CD4-positive, alpha-beta T cell treated with Interleukin-15 for 1 hour (primary cell): ENCODE measurements around the gene NSMF.
A peak's percentile ranks its signal among the peaks of the same experiment; 100 is the strongest.
"Not testable (repeated sequence)": the region's sequence is repeated elsewhere in the genome, so short reads cannot be mapped to it uniquely, and the experiment has no call there.

Experiments used
- DNase-seq: peaks from one replicate; pipeline ENCODE4 v3.0.0-alpha.2; 2020

NSMF gene

DNA sequence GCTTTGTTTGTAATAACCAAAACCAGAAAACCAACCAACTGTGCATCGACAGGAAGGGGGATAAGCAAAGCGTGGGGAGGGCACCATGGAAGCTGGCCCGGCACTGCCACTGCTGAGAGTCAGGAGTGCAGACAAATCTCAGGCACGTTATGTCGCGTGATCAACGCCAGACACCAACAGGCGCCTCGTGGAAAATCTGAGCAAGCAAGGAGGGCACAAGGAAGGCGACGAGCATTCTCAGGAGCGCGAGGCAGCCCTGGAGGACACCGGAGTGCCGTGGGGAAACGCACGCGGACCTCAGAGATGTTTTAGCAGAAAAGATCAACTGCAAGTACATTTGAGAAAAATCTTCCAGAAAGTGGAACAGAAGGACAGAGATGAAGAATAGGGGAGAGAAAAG is 15.1 kb upstream of the NSMF start:
- DNase-seq = no peak

DNA sequence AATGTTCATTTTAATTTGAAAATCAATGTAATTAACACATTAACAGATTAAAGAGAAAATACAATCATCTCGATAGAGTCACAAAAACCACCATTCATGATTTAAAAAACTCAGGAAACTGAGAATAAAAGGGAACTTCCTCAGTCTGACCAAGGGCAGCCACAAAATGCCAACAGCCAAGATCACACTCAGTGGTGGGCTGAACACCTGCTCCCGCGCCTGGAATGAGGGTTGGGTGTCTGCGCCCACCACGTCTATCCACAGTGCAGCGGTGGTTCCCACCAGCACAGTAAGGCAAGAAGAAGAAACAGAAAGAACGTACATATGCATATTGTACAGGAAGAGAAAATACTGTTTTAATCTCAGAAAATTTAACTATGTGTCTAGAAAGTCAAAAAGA is 11.7 kb upstream of the NSMF start:
- DNase-seq = no peak

DNA sequence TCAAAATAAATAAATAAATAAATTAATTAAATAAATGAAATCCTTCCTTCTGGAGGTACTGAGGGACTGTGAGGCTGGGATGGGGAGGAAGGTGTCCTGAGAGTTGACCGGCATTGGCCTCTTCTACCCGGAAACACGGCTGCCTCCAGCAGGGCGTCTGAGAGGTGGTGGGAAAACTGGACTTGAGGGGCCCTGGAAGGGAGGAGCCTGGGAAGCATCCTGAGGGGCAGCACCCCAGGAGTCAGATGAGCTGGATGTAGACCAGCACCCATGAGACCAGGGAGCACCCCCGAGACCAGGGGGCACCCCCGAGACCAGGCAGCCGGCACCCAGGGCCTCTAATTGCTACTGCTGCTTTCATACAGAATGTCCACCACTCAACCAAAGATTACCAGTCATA is 8.8 kb upstream of the NSMF start:
- no peak for DNase-seq

DNA sequence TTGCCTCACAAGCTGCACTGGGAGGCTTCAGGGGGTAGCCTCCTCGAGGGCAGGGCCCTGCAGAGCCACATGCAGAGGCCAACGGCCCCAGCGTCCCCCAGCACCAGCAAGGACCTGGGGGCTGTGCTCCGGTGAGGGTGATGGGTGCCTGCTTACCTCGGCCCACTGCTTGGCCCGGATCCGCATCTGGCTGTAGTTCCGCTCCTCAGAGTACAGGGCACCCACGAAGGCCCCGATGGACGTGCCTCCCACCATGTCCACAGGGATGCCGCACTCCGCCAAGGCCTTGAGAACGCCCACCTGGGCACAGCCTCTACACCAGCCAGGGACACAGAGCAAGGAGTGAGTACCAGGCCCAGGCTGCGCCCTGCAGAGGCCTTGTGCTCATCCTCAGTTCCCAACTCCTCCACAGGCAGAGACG is 8.0 kb upstream of the NSMF start:
- DNase-seq = no peak

DNA sequence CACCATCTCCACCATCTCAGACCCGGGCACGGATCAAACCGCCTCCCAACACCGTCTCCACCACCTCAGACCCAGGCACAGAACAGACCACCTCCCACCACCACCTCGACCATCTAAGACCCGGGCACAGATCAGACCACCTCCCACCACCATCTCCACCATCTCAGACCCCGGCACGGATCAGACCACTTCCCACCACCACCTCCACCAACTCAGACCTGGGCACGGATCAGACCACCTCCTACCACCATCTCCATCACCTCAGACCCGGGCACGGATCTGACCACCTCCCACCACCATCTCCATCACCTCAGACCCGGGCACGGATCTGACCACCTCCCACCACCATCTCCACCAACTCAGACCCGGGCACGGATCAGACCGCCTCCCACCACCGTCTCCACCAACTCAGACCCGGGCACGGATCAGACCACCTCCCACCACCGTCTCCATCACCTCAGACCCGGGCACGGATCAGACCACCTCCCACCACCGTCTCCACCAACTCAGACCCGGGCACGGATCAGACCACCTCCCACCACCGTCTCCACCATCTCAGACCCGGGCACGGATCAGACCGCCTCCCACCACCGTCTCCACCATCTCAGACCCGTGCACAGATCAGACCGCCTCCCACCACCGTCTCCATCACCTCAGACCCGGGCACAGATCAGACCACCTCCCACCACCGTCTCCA is 7.4 kb upstream of the NSMF start:
- DNase-seq = not testable (repeated sequence)

DNA sequence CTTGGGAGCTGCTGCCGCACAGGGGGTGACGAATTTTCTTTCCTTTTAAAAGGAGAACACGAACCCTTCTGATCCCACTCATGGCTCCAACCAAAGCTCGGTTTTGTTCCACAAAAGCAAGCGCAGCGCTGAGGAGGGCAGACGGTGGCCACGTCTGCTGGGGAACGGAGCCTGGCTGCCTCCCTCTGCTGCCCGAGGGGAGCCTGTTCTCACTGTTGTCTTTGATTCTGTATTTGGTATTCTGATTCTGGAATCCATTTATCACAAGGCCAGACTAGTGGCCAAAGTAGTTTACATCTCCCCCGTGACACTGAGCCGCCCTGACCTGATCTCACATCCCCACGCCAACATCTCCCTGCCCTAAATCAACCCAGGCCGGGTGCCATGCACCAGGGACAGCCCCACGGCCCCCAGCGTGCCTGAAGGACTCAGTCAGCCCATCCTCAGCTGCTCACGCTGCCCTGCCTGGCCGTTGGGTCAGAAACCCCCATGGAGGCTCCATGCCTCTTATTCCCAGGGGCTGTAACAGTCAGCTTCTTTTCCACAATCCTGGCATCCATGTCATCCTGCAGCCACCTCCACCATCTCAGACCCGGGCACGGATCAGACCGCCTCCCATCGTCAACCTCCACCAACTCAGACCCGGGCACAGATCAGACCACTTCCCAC is 6.7 kb upstream of the NSMF start:
- no peak for DNase-seq

DNA sequence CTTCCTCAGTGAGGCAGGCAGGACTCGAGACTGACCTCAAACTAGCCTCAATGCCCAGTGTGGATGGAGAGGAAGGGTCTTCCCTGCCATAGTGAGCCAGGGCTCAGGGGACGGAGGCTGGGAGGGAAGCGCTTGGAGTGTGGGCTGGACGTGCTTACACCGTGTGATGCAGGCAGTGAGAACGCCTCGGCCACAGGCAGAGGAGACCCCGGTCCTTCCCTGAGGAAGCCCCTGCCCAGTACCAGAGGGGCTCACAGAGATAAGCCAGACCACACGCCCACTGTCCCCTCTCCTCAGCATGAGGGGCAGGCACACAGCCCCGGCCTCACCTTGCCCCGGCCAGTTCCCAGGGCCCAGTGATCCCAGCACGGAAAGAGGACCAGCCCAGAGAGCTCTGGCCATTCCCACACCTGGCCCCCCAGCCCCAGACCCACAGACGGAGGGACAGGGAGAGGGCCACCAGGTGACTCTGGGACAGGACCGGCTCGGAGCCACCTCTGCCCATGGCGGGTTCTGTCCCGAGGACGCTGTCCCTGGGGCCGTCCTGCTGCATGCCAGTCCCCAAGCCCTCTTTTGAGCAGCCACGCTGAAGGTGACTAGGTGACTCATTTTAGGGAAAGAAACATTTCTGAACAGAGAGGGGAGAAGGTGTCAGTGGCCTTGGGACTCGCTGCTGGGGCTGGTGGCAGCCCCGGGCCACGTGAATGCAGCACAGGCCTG is 6.0 kb upstream of the NSMF start:
- DNase-seq = no peak

DNA sequence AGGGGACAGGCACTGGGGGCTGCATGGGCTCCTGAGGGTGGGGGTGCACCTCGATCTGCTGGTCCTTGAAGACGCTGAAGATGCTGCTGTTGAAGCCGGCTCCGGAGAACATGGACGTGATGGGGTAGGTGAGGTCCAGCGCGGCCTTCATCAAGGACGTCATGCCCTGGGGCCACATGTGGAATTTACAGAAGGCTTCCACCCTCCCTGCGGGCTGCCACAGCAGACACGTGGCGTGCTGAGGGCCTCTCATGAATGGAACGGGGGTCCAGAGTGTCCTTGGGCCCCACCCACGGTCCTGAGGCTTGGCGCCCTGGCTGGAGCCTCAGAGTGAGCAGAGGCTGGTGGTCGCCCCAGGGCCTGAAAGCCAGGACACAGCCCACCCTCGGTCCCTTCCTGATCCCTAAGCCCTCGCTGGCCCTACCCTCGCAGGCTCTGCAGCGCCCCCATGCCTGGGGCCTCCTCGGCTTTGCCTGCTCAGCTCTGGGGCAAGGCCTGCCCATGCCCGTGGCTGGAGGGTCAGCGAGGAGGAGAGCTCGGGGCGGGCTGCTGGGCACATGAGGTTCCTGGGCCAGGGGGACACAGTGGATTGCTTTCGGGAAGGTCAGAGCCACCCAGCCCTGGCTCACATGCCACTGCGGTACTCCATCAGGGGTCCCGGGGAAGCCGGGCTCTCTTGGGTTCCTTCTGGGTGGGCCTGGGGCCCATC is 5.3 kb upstream of the NSMF start:
- no peak for DNase-seq

DNA sequence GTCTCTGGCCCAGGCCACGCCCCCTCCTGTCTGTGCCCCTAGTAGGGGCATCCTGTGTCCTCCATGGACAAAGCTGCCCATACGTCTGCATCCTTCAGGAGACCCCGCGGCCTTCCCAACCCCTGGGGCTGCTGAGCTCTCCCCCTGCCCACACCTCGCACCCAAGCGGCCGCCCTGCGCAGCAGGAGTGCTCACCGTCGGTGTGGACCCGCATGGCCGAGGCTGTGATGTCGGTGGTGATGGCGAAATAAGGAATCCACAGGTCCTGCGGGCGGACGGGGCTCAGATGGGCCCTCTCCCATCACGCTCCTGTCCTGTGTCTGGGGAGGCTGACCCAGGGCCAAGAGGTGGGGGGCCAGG is 4.8 kb upstream of the NSMF start:
- no peak for DNase-seq

DNA sequence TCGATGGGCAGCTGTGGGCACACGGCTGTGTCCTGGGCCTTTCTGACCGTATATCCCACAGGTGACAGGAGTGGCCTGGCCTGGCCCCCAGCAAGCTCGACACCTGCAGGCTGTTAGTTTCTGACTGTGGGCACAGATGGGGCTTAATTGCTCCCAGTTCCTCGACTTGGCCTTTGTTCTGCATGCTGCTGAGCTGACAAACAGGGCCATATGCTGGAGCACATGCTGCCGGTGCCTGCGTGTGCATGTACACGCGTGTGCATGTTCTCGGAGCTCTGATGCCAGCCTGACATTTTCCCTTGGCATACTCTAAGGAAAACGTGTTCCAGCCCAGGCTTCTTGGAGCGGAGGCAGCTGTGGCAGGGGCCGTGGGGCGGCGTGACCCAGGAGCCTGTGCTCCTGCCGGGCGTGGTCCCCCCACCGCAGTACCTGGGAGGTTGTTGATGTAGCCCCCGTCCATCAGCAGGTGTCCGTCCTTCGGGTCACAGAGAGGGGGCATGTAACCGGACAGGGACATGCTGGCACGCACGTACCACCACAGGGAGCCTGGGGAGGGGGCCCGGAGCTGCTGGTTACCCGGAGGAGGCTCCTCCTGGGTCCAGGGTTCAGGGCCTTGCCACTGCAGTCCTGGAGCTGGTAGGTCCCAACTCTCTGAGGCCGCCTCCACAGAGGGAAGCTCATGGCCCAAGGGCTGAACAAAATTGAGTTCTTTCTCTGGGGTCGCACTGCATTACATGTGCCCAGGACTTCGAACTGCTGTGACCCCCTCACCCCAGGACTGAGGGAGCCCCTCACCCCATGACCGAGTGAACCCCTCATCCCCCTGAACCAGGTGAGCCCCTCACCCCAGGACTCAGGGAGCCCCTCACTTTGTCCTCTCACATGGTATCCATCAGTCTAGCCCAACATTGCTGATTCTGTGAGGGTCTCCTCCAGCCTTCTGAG is 4.1 kb upstream of the NSMF start:
- no peak for DNase-seq

DNA sequence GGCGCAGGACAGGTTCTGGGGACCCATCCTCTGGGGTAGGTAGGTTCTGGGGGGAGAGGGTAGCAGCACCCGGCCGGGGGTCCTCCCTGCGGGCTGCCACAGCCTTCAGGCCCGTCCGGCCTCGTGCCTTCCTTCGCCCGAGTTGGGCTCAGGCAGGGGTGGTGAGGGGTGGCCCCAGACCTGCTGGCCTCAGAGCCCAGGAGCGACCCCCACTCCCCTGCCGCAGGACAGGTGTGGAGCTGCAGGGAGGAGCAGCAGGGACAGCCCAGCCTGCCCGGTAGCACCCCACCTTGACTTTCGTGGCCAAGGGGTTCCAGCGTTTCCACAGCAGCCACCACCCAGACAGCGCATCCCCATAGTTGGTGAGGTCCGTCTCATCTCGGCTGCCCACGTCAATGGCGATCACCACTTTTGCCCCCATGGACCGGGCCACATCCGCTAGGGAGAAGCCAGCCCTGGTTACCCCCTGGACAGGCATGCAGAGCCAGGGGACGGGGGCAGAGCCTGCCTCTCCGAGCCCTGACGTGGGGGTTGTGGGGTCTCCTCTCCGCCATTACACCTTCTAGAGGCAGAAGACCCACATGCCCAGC is 3.4 kb upstream of the NSMF start:
- no peak for DNase-seq

DNA sequence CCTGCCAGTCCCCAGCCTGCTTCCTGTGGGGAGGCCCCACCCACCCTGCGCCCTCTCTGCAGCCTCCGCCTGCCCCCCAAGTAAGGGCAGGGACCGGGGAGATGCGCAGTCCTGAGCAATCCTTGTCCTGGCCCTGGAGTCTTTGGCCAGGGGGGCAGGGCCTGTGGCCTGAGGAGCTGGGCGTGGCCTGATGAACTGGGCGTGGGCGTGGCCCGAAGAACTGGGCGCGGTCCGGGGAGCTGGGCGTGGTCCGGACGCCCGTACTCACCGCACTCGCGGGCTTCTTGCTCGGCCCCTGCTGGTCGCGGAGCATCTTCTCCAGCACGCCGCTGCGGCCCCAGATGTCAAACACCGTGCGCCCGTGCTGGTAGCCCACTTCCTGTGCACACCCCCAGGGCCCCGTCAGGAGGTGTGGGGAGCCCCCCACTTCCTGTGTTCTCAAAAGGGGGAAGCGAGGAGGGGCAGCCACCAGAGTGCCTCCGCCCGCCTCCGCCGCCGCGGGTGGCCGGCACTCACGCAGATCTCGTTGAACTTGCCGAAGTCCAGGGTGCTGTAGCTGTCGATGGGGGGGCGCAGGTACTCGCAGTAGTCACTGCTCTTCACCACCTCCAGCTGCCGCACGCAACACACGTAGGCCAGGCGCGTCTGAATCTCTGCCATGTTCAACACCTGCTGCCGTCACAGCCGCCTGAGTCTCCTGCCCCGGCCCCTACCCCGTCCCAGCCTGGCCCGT is 2.7 kb upstream of the NSMF start:
- DNase-seq = peak; percentile 95

DNA sequence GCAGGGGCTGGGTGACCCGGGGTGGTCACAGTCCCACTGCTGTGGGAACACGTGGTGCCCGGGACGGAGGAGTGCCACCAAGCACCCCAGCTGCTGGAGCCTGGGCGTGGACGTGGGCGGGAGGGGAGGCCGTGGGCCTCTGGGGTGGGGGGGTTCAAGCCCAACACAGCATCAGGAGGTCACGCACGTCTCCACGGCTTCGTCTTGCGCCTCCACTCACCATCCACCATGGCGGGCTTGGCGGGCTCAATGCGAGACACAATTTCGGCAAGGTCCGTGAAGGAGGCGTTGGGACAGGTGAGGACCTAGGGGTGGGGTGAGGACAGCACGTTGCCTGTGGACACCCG is 2.2 kb upstream of the NSMF start:
- no peak for DNase-seq

DNA sequence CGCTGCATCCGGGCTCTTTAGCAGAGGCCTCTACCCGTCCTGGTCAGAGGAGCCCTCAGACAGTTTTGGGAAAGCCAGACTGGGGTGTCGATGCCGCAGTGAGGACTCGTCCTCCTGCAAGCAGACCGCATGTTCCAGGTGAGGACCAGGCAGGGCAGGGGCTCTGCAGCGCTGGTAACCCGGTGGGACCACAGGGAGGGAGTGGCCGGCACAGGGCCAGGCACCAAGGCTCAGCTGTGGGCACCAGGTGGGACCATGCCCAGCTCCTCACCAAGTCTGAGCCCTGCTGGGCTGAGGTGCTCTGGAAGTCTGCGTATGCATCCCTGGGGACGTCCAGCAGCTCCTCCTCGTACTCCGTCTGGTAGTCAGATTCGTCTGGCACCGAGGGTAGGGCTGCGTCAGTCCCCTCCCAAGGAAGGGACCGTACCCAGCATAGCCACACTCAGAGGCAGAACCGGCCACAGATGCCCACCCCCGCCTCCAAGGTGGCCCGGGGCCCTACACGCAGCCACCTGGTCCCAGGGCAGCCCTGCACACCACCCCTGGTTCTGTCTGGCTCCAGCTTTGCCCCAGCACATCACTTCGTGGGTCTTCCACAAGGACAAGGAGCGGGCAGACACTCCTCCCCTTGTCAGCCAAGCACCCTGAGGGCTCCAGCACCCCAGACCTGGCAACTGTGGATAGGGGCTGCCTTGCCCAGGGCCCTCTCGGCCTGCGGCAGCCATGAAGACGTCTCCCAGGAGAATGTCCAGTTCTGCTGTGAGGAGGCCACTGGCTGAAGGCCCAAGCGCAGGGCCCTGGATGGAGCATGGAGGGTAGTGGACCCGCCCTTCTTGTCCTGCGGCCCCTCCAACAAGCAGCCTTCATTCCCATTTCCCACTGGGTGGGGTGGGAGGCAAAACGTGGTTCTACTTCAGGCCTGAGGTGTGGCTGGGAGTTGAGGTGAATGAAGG is 1.5 kb upstream of the NSMF start:
- no peak for DNase-seq

DNA sequence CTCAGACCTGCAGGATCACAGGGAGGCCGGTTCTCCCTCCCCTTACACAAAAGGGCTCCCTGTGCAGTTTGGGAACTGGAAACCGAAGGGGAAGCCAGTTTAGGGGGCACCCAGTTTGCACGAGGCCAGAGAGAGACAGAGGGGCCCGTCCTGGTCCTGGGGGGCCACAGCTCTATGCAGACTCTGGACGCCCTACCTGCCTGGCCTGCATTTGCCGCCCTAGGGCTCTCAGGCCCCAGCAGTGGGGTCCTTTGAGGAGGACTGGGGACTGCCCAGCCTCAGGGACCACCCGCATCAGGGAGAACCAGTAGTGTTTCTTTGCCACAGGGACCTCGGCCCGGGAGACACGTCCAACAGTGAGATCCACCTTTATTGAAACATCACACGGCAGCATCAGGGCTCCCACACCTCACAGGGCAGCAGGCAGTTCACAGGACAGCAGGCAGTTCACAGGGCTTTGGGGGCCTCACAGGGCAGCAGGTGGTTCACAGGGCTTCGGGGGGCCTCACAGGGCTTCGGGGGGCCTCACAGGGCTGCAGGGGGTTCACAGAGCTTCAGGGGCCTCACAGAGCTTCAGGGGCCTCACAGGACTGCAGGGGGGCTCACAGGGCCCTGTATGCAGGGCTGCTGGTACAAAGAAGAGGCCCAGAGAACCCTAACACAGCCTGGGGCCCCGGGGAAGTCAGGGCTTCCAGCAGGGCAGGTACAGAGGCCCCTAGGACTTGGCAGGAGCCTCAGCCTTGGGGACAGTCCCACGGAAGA is 648 bp upstream of the NSMF start:
- DNase-seq = no peak

DNA sequence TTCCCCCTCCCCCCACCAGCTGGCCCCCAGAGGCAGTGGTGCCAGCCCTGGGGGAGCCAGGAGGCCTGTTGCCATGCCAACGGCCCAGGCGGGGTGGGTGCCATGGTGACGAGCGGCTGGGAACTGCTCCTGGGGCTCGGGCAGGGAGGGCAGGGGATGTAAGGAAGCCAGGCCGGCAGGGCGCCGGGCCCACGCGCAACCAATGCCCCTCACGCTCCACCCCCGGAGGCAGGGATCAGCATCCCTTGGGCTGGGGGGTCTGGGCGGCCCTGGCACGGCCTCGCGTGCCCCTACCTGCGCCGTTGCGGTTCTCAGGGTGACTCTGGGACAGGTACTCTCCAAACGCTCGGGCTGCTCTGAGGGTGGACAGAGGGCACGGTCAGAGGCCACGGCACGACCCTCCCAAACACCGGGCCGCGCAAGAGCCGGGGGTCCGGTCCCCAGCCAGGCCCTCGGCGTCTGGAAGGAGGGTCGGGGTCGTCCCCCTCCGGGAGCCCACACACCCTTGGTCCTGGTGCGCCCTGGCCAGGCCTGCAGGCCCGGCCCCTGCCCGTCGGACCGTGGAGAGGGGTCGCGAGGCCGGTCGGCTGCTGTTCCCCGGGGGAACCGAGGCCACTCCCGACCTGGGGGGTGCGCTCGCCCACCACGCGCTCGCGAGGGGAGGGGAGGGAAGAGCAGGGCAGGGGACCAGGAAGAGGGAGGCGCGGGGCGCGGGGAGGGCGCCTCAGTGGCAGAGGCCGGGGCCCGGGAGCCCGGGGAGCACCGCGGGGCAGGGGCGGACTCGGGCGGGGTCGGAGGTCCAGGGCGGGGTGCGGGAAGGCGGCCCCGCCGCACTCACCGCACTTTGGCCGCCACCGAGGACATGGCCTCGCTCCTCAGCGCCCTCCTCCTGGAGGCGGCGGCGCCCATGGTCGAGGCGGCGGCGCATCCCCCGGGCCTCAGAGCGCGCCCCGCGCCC is 661 bp downstream of the NSMF start:
- no peak for DNase-seq

DNA sequence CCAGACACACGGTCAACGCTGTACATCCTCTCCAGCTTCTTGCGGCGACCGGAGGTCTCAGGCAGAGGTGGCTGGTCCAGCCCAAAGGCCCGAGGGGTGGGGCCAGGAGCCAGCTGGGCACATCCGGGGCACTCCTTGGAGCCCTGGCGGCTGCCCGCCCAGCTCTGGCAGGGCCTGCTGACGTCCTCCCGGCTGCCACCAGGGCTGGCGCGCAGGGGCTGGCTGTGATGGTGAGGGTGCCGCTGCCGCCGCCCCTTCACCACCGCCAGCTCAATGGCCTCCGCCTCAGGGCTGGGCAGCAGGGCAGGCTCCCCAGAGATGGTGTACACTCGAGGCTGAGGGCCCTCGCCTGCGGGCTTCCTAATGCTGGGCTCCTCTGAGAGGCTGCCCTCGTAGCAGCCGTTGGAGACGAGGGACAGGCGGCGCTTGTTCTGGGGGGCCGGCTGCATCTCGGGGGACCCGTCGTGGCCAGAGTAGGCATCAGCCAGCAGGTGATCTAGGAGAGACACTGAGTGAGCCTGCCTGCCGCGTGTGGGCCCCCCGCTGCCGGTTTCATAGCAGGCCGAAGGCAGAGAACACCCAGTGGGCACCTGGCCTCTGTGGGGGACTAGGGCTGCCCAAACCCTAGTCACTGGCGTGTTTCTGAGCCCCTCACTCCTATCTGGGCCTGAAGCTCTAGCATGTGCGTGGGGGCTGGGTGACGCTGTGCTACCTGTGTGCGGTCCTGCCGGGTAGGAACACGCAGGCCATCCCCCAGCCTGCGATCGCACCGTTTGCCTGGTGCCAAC is 1.5 kb downstream of the NSMF start:
- DNase-seq = no peak
